ENCODE results near the gene PNLIPRP2.

- no peak for TF ChIP-seq EZH2phosphoT487 (IDR thresholded peaks at IDR 0.05)
- TF ChIP-seq CTCF (IDR thresholded peaks at IDR 0.05): no peak
- no peak for TF ChIP-seq EZH2 (IDR thresholded peaks at IDR 0.05)
Measured at GRCh38 chr10:116612107-116612769, 8.5 kb upstream of the PNLIPRP2 start.
